Hematopoietic multipotent progenitor cell treated with erythropoietin and hydrocortisone succinate and interleukin-3 and kit ligand, for 17 days (in vitro differentiated cells): Measurements from ENCODE around the gene MYO7B.
"Not testable (repeated sequence)": the region's sequence is repeated elsewhere in the genome, so short reads cannot be mapped to it uniquely, and the experiment has no call there.

Source experiments
- DNase-seq: peaks from one replicate; pipeline ENCODE4 v3.0.0-alpha.2; 2015; ENCODE audit warnings: low spot score

The MYO7B gene

DNA sequence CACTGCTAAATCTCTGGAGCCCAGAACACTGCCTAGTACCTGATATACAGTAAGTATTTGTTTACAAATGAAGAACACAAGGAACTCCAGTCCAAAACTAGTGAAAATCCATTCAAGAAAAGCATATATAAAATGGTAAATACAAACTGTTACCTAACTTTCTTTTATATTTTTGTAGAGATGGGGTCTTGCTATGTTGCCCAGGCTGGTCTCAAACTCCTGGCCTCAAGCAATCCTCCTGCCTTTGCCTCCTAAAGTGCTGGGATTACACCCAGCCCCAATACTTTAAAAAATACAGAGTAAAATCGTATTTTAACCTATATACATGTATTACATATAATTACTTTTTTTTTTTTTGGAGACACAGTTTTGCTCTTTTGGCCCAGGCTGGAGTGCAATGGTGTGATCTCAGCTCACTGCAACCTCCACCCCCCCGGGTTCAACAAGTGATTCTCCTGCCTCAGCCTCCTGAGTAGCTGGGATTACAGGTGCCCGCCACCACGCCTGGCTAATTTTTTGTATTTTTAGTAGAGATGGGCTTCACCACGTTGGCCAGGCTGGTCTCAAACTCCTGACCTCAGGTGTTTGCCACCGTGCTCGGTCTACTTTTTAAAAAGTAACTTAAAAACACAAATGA lies 11.2 kb upstream of the MYO7B start:
- DNase-seq = not testable (repeated sequence)

DNA sequence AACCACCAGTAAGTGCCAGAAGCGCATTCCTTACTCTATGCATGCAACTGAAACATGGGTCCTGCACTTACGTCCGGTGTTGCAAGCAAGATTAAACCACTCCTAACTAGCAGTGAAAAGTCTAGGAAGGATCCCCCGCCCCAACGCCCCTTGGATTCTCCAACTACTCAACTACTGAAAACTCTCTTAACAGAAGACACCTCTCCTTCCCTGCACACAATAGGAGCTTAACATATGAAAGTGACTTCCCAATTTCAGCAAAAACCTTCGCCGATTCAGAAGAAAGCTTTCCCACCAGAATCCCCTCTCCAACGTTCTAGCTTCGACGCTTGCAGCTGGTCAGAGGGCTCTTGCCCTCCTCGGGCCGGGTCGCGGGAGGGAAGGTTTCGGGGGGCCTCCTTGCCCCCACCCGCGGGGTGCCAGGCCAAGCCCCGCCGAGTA lies 9.8 kb upstream of the MYO7B start:
- DNase-seq = peak; percentile 41

DNA sequence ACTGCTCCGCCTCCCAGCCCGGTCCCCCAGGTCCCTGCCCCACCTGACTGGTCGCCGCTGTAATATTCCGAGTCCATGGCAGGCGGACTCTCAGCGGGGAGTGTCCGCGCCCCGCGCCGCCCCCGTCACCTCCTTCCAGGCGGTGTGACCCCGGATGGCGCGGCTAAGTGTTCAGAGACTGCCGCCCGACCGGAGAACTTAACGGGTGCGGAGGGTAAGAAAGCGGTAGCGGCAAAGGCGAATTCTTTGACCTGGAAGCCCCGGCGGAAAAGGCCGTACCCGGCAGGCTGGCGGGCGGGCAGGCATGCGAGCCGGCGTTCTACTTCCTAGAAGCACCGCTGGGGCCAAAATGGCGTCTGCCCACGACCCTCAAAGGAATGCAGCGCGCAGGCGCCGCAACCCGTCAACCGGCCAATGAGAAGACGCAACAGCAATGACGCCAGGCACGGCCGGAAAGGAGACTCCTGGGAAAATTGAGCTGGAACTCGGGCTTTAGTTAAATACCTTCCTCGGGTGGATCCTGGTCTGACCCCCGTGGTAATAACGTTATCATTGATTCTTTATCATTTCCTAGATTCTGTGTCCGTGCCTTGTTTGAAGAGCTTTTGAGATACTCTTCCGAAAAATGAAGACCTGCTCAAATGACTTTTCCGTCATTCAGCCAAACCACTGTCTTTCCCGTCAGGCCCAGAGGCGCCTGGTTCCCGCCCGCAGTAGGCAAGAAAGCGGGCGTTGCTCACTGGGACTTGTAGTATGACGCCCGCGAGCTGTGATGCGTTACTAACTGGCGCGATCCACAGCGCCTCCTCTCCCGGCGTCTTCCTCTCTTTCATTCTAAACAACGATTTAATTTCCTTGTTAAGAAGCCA lies 9.1 kb upstream of the MYO7B start, which contains the start of gene IWS1:
IWS1 (minus strand) TSS at position 358 of the 869 bp plus-strand sequence; CDS start at position 77, 281 bp downstream.
- peak; percentile 93 for DNase-seq

DNA sequence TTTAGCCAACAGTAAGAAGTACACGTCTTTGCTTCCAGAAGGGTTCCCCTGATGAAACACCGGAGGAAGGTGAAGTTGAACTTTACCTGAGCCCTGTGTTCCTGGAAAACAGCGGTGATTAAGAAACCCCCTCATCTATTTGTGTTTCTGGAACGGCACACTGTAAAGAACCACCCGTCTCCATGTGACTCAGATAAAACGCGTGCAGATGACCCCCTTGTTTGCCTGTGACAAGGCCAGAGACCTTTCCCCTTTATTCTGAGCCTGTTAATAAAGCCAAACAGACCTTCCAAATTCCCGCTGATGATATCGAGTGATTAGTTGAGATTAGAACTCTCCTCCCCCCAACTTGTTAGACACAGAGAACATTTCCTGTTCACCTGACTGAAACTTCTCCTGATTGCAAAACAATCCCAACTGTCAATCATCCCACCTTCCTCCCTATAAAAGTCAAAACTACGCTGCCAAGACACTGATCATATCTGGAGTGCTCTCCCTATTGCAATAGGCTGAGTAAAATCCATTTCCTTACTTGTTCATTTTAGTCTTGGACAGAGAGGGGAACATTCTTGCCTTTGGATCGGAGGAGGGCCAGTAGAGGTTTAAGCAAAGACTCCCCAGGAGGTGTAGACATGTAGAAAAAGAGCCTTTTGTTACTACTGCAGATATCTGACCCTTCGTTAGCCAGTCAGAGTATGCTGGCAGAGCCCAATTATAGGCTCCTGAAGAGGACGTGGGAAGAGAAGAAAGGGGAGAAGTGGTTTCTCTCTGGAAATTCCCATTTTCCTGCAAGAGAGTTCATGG lies 8.3 kb upstream of the MYO7B start:
- DNase-seq = no peak

DNA sequence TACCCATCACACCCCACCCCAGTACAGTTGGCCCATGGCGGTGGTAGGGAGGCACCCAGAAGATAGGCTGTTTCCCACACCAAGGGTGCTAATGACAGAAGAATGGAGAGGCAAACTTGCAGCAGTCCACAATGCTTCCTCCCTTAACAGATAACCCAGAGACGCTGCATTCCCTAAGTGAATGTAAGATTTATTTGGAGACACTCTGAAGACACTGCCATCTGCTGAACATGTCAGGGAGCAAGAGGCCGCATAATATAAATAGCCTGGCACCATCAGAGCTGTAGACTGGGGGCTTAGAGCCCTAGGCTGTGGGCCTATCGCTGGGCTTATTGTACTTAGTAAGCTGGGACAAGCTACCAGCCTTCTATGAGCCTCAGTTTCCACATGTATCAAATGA lies 7.0 kb upstream of the MYO7B start:
- DNase-seq = no peak

DNA sequence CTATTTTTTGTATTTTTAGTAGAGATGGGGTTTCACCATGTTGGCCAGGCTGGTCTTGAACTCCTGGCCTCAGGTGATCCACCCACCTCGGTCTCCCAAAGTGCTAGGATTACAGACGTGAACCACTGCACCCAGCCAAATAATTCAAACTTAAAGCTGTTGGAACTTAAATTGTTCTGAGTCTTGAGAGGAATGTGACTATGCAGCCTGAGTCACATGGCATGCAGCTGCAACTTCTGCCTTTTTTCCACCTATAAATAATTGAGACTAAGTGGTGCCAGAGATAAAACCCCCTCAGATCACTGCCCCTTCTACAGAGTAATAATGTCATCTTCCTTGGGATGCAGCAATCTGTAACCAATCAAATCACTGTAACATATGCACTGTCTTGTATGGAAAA lies 6.1 kb upstream of the MYO7B start:
- not testable (repeated sequence) for DNase-seq

DNA sequence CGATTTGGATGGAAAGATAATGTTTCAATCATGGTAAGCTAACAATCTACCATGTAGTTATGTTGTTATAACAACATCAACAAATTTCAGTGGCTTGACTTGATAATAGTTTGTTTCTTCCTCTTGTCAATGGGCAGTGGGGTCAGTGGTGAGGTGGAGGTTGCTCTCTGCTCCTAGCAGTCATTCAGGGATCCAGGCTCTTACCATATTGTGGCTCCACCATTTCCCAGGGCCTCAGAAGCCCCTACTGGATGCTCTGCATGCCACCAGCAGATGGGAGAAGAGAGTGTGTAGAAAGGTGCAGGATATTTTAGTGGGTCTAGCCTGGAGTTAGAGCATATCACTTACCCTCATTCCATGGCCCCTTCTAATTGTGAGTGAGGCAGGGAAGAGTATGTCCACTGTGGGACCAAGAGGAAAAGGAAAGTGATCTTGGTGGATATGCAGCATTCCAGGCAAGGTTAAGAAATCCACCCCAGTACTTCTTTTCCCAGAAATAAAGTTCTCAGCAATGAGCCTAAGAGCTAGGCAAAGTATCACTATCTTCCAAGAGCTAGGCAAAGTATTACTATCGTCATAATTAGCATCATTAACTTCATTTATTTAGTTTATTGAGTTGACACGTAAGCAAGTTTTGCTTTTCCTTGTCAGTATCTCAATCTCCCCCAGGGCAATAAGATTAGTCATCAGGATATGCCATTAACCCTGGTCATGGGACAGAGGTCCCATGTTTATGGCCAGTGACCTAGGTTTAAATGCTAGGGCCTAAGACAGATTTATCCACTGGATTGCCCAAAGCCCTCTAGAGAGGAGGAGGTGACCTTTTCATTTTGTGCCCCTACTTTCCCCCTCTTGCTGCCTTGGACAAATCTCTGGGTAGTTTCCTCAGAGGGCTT lies 5.0 kb upstream of the MYO7B start:
- no peak for DNase-seq

DNA sequence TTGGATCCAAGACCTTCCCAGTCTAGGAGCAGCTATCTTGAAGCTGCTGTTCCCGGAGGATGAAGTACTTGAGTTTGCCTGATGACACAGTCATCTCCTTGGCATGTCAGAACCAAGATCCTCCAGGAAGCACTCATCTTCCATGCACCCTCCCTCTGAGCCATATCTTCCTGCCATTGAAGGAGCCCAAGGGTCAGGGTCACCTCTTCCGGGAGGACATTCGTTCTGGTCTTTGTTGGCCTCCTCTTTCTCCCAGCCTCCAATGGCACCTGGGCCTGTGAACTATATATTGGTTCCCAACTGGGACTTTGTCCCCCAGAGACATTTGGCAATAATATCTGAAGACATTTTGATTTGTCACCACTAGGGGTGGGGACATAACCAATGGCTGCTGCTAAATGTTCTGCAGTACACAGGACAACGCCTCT lies 4.2 kb upstream of the MYO7B start:
- no peak for DNase-seq

DNA sequence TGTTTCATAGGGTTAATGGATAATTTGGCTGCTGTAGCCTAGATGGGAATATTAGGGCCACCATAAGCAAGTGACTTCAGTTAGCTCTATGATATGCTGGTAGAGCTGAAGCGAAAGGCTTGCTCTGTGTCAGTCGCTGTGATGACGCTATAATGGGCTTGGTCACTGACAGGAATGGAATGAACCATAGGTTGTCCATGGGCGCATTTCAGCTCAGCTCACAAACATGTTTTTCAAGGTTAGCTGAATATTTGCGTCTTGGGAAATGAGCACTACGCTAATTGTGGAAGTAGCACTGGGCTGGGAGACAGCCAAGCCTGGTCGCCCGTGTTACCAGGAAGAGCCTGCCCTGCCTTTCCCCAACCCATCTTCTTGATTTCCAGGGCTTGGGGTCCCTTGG lies 3.2 kb upstream of the MYO7B start:
- no peak for DNase-seq

DNA sequence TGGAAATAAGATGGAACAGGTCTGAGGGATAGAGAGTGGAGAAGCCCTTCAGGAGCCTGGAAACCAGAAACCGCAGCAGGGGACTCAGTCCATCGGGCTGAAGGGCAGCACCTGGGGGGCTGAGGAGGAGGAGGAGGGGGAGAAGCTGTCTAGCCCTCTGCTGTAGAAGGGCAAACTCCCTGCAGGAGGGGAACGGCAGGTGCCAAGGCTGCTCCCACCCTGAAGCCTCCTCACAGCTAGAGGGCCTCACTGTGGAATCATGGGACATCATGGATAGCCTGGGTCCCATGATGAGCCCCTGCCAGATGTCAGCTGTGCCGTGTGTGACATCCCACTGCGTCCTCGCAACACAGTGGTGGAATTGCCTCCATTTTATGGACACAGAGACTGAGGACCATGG lies 435 bp downstream of the MYO7B start:
- DNase-seq = no peak

DNA sequence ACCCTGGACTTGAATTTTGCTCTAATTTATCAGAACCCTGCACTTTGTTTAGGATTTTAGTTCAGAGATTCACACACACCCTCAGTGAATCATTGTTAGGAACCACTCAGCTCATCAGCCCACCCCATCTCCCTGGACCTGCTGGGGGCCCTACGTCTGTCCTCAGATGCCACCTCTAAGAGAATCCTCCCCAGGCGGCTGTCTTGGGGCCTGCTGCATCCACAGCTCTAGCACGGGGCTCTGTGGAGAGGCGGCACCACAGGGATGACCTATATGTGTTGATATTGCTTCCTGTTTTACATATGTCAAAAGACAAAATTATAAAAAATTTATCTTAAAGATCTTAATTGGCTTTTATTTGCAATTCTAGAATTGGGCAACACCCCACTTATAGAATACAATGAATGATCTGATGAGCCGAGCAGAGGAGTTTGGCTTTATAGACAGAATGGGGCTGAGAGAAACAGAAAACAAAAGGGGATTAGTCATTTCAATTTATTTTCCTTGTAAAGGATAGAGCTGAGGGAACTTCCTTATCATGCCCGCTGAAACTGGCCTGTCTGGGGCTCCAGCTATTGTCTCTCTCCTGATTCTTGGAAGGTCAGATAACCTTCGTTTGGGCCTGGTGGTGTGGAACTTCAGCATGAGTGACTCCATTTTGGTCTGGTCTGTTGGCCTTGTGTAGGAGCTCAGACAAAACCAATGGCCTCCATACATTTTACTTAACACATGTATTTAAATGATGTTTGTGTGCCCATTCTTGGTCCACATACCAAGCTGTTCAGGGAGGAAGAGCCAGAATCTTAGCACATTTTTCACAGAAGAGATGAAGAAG lies 1.4 kb downstream of the MYO7B start:
- DNase-seq = no peak

DNA sequence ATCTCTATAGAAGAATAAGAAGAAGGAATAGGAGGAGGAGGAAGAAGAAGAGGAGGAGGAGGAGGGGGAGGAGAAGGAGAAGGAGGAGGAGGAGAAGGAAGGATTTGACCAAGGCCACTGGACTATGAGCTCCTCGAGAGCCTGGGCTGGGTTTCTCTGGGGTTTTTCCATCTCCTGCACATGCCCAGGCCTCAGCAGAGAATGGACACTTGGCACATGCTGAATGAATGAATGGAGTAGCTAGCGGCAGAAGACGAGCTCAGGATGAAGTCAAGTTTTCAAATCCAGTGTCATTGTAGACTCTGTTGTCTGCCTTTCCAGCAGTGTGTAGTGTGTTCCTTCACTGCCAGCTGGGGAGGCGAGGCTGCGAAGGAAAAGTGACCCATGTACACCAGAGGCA lies 2.2 kb downstream of the MYO7B start:
- no peak for DNase-seq

DNA sequence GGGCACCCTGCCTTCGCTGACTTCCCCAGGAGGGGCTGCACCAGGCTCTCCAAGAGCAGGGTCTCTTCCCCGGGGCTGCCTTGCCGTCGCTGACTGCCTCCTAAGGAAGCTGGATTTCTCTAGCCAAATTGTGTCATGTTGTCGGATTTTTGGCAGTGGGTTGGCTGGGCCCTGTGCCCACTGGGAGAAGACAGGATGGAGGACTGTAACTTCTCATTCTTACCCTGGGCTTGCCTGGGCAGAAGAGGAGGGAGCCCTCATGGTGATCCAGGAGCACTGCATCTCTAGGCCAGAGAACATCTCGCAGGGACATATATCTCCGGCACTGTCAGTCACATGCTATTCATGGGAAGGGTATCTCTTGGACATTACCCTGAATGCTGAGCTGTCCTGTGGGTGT lies 6.3 kb downstream of the MYO7B start:
- DNase-seq = no peak

DNA sequence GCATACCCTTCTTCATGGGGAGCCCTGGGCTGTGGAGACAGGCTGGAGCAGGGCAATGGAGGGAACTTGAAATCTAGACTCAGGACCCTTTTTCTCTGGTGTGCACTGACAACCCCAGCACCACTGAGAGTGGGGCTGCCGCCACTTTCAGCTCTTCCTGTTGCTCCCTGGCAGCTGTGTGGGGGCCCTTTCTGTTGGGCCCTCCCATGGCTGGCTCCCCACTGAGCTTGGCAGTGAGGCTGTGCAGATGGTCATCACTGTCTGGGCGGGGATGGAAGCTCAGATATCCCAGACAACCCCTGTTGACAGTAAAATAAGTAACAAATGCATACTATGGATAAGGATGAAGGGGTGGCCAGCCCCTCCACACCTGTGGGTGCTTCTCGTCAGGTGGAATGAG lies 6.7 kb downstream of the MYO7B start:
- no peak for DNase-seq

DNA sequence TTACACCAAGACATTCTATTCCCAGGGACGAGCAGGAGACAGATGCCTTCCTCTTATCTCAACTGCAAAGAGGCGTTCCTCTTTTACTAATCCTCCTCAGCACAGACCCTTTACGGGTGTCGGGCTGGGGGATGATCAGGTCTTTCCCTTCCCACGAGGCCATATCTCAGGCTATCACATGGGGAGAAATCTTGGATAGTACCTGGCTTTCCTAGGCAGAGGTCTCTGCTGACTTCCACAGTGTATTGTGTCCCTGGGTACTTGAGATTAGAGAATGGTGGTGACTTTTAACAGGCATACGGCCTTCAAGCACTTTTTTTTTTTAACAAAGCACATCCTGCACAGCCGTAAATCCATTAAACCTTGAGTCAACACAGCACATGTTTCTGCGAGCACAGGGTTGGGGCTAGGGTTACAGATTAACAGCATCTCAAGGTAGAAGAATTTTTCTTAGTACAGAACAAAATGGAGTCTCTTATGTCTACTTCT lies 7.6 kb downstream of the MYO7B start:
- not testable (repeated sequence) for DNase-seq

DNA sequence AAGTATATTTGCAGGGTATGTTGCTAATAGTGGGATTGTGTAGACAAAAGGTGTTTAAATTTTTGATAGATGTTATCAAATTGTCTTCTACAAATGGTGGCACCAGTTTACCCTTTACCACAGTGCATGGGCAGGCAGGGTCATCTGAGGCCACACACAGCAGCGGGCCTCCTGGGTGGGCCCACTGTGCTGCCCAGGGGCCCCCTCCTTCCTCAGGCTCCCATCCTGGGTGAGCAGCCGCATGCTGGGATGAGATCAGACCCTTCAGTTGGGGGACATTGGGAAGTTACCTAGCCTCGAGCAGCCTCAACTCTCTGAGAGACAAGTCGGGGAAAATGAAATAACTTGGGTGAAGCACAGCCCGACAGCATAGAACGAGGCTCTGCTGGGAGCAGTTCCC lies 9.7 kb downstream of the MYO7B start:
- no peak for DNase-seq

DNA sequence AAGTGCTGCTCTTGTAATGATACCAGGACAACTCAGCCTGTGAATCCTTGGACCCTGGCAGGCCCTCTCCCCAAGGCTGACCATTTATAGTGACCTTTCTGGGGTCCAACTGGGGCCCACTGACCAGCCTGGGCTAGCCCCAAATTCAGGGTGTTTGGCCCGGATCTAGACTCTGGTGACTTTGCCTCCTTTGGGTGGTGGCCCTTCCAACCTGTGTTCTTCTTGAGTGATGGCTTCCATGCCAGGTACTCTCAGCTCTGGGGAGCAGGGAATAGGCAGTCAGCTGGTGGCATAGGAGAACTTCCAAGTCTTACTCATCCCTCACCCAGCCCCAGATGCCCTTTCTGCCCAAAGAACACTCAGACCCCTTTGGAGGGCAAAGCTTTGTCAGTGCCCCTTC lies 10.3 kb downstream of the MYO7B start:
- no peak for DNase-seq

DNA sequence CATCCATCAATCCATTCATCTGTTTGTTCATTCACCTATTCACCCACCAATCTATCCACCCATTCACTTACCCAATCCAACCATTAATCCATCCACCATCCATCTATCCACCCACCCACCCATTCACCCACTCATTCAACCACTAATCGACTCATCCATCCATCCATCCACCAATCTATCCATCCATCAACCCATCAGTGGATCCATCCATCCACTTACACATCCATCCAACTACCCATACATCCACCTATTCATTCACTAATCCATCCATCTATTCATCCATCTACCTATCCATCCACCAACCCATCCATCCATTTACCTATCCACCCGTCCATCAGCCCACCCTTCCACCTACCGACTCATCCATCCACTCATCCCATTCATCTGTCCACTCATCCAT lies 11.3 kb downstream of the MYO7B start:
- DNase-seq = no peak

DNA sequence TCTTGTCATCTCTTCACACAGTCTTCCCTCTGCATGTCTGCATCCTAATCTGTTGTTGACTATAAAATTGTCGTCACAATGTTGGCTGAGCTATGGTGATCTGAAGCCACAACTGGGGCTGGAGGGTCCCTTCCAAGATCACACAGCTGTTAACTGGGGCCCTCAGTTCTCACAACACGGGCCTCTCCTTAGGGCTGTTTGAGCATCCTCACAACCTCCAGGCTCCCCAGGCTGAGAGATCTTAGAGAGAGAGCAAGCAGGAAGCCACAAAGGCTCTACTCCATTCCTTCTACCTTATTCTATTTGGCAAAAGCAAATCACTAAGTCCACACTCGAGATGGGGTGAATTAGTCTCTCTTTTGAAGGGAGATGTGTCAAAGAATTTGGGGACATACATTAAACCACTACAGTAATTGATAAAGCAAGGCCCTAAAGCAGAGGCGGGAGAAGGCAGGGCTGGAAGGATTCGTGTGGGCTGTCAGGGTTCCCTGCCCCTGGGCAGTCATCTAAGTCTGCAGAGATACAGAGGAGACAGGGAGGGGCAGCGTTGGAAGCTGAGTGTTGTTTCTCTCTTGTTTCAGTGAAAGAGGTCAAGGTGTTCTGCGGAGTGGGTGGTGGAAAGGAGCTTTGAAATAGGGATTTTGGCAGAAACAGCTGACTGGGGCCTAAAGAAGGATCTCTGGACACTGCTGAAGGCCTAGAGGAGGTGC lies 15.9 kb downstream of the MYO7B start:
- DNase-seq = no peak

DNA sequence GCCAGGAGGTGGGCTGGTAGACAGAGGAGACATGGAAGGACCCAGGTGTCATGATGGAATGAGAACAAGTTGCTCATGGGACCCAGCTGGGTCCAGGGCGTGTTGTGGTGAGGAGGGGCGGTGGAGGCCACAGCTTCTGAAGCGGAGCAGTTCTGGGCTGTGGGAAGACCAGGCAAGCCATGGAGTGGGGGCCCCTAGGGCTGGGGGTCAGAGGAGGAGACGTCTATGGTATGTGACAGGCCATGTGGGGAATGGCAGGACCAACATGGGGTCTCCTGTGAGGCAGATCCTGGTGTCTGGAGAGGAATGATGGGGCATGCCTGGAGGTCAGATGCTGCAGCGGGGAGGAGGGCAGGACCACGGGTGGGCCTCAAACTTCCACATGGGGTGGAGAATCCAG lies 16.9 kb downstream of the MYO7B start:
- no peak for DNase-seq
